Nephron progenitor cell (in vitro differentiated cells): Measurements from ENCODE around the gene RAMAC.
"Not testable (repeated sequence)": the region's sequence is repeated elsewhere in the genome, so short reads cannot be mapped to it uniquely, and the experiment has no call there.

Experiments
- DNase-seq: peaks from one replicate; pipeline ENCODE4 v3.0.0; 2021
- H3K27ac Mint-ChIP-seq: 2 replicates; pipeline ENCODE4 v1.8.0; 2021; ENCODE audit warnings: mild to moderate bottlenecking, moderate library complexity, mixed read lengths
- H3K27me3 Mint-ChIP-seq: 2 replicates; pipeline ENCODE4 v1.8.0; 2021; ENCODE audit warnings: mild to moderate bottlenecking, low read depth, mixed read lengths; ENCODE audit not compliant: poor library complexity
- H3K36me3 Mint-ChIP-seq: 2 replicates; pipeline ENCODE4 v1.8.0; 2021; ENCODE audit warnings: low read depth, mixed read lengths
- H3K4me1 Mint-ChIP-seq: 2 replicates; pipeline ENCODE4 v1.8.0; 2021; ENCODE audit warnings: mixed read lengths
- H3K4me3 Mint-ChIP-seq: 2 replicates; pipeline ENCODE4 v1.8.0; 2021; ENCODE audit warnings: mild to moderate bottlenecking, moderate library complexity, mixed read lengths
- H3K9me3 Mint-ChIP-seq: 2 replicates; pipeline ENCODE4 v1.8.0; 2021; ENCODE audit warnings: mild to moderate bottlenecking, moderate library complexity, mixed read lengths
- TF ChIP-seq, protein P1 (sequence below): fragments of 200-600 bp; sonication (generic); IDR thresholded peaks from 2 replicates; pipeline ENCODE4 v1.5.0; 2021; ENCODE audit warnings: antibody characterized with exemption

Gene RAMAC

DNA sequence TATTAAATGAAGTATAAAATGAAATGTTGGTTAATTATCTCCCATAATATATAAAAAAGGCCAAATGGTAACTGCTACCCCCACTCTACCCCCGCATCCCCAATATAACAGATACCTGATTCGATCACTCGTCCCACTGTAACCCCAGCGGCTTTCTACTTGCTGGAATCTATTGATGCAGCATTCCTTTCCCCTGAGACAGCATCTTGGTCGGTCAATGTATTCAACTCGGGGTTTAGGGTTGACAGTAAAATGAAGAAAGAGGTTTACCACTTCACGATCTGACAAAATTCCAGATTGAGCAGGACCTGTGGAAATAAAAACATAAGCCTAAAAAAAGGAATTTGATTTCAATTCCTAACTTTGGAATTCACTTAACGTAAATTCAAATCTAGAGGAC lies 44.0 kb downstream of the RAMAC start:
- peaks cover 76% of the 10 kb centered on the region for H3K36me3 Mint-ChIP-seq
- H3K9me3 Mint-ChIP-seq: peaks cover 14% of the 10 kb centered on the region
- H3K27me3 Mint-ChIP-seq: no peaks in the 10 kb centered on the region
- TF ChIP-seq, protein P1, sequence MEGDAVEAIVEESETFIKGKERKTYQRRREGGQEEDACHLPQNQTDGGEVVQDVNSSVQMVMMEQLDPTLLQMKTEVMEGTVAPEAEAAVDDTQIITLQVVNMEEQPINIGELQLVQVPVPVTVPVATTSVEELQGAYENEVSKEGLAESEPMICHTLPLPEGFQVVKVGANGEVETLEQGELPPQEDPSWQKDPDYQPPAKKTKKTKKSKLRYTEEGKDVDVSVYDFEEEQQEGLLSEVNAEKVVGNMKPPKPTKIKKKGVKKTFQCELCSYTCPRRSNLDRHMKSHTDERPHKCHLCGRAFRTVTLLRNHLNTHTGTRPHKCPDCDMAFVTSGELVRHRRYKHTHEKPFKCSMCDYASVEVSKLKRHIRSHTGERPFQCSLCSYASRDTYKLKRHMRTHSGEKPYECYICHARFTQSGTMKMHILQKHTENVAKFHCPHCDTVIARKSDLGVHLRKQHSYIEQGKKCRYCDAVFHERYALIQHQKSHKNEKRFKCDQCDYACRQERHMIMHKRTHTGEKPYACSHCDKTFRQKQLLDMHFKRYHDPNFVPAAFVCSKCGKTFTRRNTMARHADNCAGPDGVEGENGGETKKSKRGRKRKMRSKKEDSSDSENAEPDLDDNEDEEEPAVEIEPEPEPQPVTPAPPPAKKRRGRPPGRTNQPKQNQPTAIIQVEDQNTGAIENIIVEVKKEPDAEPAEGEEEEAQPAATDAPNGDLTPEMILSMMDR: no peak
- no peak overlapping the region for H3K4me3 Mint-ChIP-seq
- DNase-seq: no peak
- H3K27ac Mint-ChIP-seq: no peak overlapping the region
- no peaks in the 10 kb centered on the region for H3K4me1 Mint-ChIP-seq

GRCh38 chr15:83031234-83031633 lies 45.2 kb downstream of the RAMAC start:
- not testable (repeated sequence) for H3K27me3 Mint-ChIP-seq, DNase-seq, H3K4me1 Mint-ChIP-seq, H3K4me3 Mint-ChIP-seq
- H3K9me3 Mint-ChIP-seq: peaks cover 25% of the 10 kb centered on the region
- peaks cover 87% of the 10 kb centered on the region for H3K36me3 Mint-ChIP-seq
- H3K27ac Mint-ChIP-seq: peak overlapping the region; percentile 75

- Mint-ChIP-seq H3K36me3 (peaks cover 93% of the 10 kb centered on the region), H3K27me3 (no peaks in the 10 kb centered on the region), H3K9me3 (peaks cover 59% of the 10 kb centered on the region), H3K27ac (no peak overlapping the region), H3K4me1 (no peaks in the 10 kb centered on the region), H3K4me3 (no peak overlapping the region)
- TF ChIP-seq, protein P1: no peak
- DNase-seq: no peak
These were observed 50.2 kb downstream of the RAMAC start for GRCh38 chr15:83036253-83036652.

DNA sequence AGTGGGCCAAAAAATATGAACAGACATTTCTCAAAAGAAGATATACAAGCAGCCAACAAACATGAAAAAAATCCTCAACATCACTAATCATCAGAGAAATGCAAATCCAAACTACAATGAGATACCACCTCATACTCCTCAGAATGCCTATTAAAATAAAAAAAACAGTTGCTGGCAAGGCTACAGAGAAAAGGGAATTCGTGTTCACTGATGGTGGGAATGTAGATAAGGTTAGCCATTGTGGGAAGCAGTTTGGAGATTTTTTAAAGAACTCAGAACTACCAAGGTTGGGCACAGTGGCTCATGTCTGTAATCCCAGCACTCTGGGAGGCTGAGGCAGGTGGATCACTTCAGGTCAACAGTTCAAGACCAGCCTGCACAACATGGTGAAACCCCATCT lies 53.2 kb downstream of the RAMAC start:
- no peak overlapping the region for H3K4me3 Mint-ChIP-seq
- no peaks in the 10 kb centered on the region for H3K27me3 Mint-ChIP-seq
- peaks cover 48% of the 10 kb centered on the region for H3K9me3 Mint-ChIP-seq
- no peak overlapping the region for H3K27ac Mint-ChIP-seq
- DNase-seq: no peak
- peaks cover 99% of the 10 kb centered on the region for H3K36me3 Mint-ChIP-seq
- TF ChIP-seq, protein P1: no peak
- no peaks in the 10 kb centered on the region for H3K4me1 Mint-ChIP-seq
